Neural progenitor cell (in vitro differentiated cells): ENCODE results near the gene MOSMO. TPM values are rescaled to one million over a fixed set of nuclear protein-coding genes. Genes with fewer than 3 reads are reported as not detected.

Experiments used
- DNase-seq: peaks from one replicate; pipeline ENCODE4 v3.0.0-alpha.2; 2016; ENCODE audit warnings: low spot score
- H2AFZ ChIP-seq: fragments of 200-600 bp; sonication (generic); replicated peaks from 2 replicates; pipeline ENCODE4 v1.6.1; 2016; ENCODE audit warnings: antibody characterized with exemption
- H3F3A ChIP-seq: fragments of 200-600 bp; sonication (generic); 2 replicates; pipeline ENCODE4 v1.6.1; 2016; ENCODE audit warnings: antibody characterized with exemption, low read depth
- H3K27ac ChIP-seq: fragments of 200-600 bp; sonication (generic); 2 replicates; pipeline ENCODE4 v1.5.1; 2016; ENCODE audit warnings: mild to moderate bottlenecking
- H3K27me3 ChIP-seq: fragments of 200-600 bp; sonication (generic); 2 replicates; pipeline ENCODE4 v1.6.1; 2016; ENCODE audit warnings: mild to moderate bottlenecking, moderate library complexity
- H3K36me3 ChIP-seq: fragments of 200-600 bp; sonication (generic); 2 replicates; pipeline ENCODE4 v1.5.1; 2016
- H3K4me1 ChIP-seq: fragments of 200-600 bp; sonication (generic); 2 replicates; pipeline ENCODE4 v1.6.1; 2016; ENCODE audit warnings: mixed run types
- H3K4me2 ChIP-seq: fragments of 200-600 bp; sonication (generic); 2 replicates; pipeline ENCODE4 v1.6.1; 2016
- H3K4me3 ChIP-seq: fragments of 200-600 bp; sonication (generic); 2 replicates; pipeline ENCODE4 v1.5.1; 2016
- H3K79me2 ChIP-seq: fragments of 200-600 bp; sonication (generic); 2 replicates; pipeline ENCODE4 v1.6.1; 2016; ENCODE audit warnings: low read depth
- H3K9ac ChIP-seq: fragments of 200-600 bp; sonication (generic); 2 replicates; pipeline ENCODE4 v1.6.1; 2016
- H3K9me3 ChIP-seq: fragments of 200-600 bp; sonication (generic); 2 replicates; pipeline ENCODE4 v1.5.1; 2016; ENCODE audit warnings: low read depth
- H4K20me1 ChIP-seq: fragments of 200-600 bp; sonication (generic); 2 replicates; pipeline ENCODE4 v1.6.1; 2016; ENCODE audit warnings: low read depth
- H3K27ac Mint-ChIP-seq: 3 replicates; pipeline ENCODE4 v1.8.0; 2021; ENCODE audit warnings: mixed read lengths
- H3K27me3 Mint-ChIP-seq: 2 replicates; pipeline ENCODE4 v1.8.0; 2022; ENCODE audit warnings: low read depth, mild to moderate bottlenecking, inconsistent platforms, moderate library complexity, mixed read lengths; ENCODE audit not compliant: insufficient read depth
- H3K36me3 Mint-ChIP-seq: 3 replicates; pipeline ENCODE4 v1.8.0; 2021; ENCODE audit warnings: mixed read lengths
- H3K4me1 Mint-ChIP-seq: 3 replicates; pipeline ENCODE4 v1.8.0; 2021; ENCODE audit warnings: mixed read lengths
- H3K4me3 Mint-ChIP-seq: 3 replicates; pipeline ENCODE4 v1.8.0; 2021; ENCODE audit warnings: mild to moderate bottlenecking, moderate library complexity, mixed read lengths
- H3K9me3 Mint-ChIP-seq: 3 replicates; pipeline ENCODE4 v1.8.0; 2020; ENCODE audit warnings: mixed read lengths
- EZH2 ChIP-seq: fragments of 200-600 bp; sonication (generic); IDR thresholded peaks from 2 replicates; pipeline ENCODE4 v1.6.1; 2017; ENCODE audit warnings: antibody characterized with exemption, mild to moderate bottlenecking, moderate library complexity
- EZH2phosphoT487 ChIP-seq: fragments of 200-600 bp; sonication (generic); IDR thresholded peaks from 2 replicates; pipeline ENCODE4 v1.6.1; 2017; ENCODE audit warnings: antibody characterized with exemption
- total RNA-seq: library from RNA; depleted of rRNA; stranded (reverse); fragments of >200 nt; gene quantifications from 2 replicates; pipeline ENCODE4 v1.2.3, GENCODE V29; 2015; ENCODE audit warnings: low replicate concordance
- TF ChIP-seq, protein P1 (sequence below): fragments of 200-600 bp; sonication (generic); IDR thresholded peaks from 2 replicates; pipeline ENCODE4 v1.5.1; 2017; ENCODE audit warnings: antibody characterized with exemption, mild to moderate bottlenecking

The MOSMO gene
- total RNA-seq, 1 donor from 2014 or later = 35.2 TPM

DNA sequence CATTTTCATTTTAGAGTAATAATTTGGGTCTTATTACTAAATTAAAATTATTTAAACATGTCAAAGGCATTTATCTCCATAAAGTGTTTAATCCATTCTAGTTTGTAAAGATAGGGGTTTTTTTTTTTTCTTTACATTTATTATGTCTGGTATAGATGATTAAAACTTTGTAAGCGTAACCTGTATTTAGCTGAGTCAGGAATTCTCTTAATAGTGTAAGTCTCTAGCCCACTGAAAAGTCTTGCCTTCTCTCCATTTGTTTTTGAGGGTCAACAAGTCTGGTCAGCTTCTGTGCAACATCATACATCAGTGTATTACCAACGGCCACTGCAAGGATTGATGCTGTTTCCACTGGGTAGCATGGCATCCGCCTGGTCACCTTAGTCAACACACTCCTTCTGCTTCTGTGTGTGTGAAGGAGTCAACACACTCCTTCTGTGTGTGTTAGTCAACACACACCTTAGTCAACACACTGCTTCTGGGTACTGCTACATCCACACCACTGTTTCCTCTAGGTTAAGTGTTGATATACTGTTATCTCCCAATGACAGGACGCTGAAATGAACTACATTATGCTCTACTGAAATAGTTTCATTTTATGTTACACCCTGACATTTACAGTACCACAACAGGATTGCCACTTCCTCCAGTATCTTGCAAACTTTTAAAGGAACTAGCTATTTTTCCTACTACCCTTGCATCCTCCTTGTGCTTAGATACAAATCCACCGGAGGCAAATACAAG is 47.1 kb downstream of the MOSMO start:
- peaks cover 12% of the 10 kb centered on the region for H3K4me1 ChIP-seq
- H3K4me3 Mint-ChIP-seq = no peak overlapping the region
- H2AFZ ChIP-seq = no peak overlapping the region
- H3K27ac ChIP-seq = no peak overlapping the region
- no peaks in the 10 kb centered on the region for H3K27me3 Mint-ChIP-seq
- no peaks in the 10 kb centered on the region for H3K36me3 ChIP-seq
- H3F3A ChIP-seq = peaks cover 12% of the 10 kb centered on the region
- H3K9me3 ChIP-seq = no peaks in the 10 kb centered on the region
- peaks cover 3% of the 10 kb centered on the region for H3K36me3 Mint-ChIP-seq
- TF ChIP-seq EZH2phosphoT487 = no peak
- no peak for TF ChIP-seq EZH2
- TF ChIP-seq, protein P1, sequence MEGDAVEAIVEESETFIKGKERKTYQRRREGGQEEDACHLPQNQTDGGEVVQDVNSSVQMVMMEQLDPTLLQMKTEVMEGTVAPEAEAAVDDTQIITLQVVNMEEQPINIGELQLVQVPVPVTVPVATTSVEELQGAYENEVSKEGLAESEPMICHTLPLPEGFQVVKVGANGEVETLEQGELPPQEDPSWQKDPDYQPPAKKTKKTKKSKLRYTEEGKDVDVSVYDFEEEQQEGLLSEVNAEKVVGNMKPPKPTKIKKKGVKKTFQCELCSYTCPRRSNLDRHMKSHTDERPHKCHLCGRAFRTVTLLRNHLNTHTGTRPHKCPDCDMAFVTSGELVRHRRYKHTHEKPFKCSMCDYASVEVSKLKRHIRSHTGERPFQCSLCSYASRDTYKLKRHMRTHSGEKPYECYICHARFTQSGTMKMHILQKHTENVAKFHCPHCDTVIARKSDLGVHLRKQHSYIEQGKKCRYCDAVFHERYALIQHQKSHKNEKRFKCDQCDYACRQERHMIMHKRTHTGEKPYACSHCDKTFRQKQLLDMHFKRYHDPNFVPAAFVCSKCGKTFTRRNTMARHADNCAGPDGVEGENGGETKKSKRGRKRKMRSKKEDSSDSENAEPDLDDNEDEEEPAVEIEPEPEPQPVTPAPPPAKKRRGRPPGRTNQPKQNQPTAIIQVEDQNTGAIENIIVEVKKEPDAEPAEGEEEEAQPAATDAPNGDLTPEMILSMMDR = no peak
- peaks cover 14% of the 10 kb centered on the region for H3K79me2 ChIP-seq
- H4K20me1 ChIP-seq = peaks cover 6% of the 10 kb centered on the region
- H3K27me3 ChIP-seq = no peaks in the 10 kb centered on the region
- no peak overlapping the region for H3K27ac Mint-ChIP-seq
- H3K4me3 ChIP-seq = no peak overlapping the region
- H3K9ac ChIP-seq = no peak overlapping the region
- no peak for DNase-seq
- H3K4me1 Mint-ChIP-seq = peaks cover 9% of the 10 kb centered on the region
- H3K9me3 Mint-ChIP-seq = no peaks in the 10 kb centered on the region
- H3K4me2 ChIP-seq = no peak overlapping the region

DNA sequence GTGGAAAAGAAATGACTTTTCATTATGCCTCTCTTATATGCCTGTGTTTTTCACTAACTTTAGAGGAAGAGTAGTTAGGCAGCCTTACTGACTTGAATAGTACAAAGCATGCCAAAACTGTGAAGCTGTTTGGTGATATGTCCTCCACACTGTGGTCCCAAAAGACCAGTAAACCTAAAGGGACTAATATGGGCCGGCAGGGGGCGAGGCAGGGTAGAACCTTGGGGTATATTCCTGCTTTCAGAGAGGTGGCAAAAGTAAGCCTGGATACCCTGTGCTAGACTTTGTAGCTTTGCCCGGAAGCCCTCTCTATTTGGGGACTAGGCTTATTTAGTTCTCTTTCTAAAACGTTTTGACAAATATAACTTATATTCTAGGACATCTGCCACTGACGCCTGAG is 48.0 kb downstream of the MOSMO start:
- Mint-ChIP-seq H3K4me3 (no peak overlapping the region), H3K27ac (no peak overlapping the region), H3K27me3 (no peaks in the 10 kb centered on the region), H3K36me3 (peaks cover 3% of the 10 kb centered on the region), H3K4me1 (peaks cover 9% of the 10 kb centered on the region), H3K9me3 (no peaks in the 10 kb centered on the region)
- Histone ChIP-seq H3K27ac (no peak overlapping the region), H3K27me3 (no peaks in the 10 kb centered on the region), H3K4me1 (peaks cover 12% of the 10 kb centered on the region), H3K9me3 (no peaks in the 10 kb centered on the region), H3K9ac (no peak overlapping the region), H3K79me2 (peaks cover 14% of the 10 kb centered on the region), H3F3A (peaks cover 13% of the 10 kb centered on the region), H4K20me1 (peaks cover 6% of the 10 kb centered on the region), H3K36me3 (no peaks in the 10 kb centered on the region), H3K4me2 (no peak overlapping the region), H3K4me3 (no peak overlapping the region), H2AFZ (no peak overlapping the region)
- TF ChIP-seq EZH2phosphoT487 (no peak), EZH2 (no peak)
- TF ChIP-seq, protein P1 = peak; percentile 58
- DNase-seq = peak; percentile 59

DNA sequence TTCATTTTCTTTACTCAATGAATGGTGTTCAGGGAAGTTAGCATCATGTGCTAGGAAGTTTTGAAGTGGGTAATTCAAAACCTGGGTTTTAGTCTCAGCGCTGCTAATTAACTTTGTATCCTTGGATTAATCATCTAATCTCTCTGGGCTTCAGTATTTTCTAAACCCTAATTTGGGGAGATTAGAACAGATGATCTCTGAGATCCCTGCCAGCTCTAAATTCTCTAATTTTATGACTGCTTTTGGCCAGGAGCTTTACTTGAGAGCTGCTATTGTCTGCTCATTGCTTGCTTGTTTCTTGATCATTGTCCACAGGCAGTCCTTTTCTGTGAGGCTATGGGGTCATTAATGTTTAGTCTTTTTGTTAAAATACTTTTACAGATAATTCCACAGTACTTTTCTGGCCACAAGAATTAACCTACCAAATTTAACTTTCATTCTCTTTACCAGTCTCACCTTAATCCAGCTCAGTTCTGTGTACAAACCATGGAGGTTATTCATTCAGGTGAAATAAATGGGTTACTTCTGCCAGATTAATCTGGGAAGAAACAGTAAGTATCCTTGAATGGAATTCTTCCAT is 56.1 kb downstream of the MOSMO start:
- DNase-seq = peak; percentile 72
- Histone ChIP-seq H3K27ac (peak overlapping the region; percentile 76), H3K79me2 (peaks cover 26% of the 10 kb centered on the region), H3F3A (peaks cover 24% of the 10 kb centered on the region), H3K4me2 (peak overlapping the region; percentile 45), H3K4me1 (peaks cover 26% of the 10 kb centered on the region), H4K20me1 (peaks cover 21% of the 10 kb centered on the region), H3K27me3 (no peaks in the 10 kb centered on the region), H3K36me3 (no peaks in the 10 kb centered on the region), H3K9ac (no peak overlapping the region), H3K4me3 (no peak overlapping the region), H2AFZ (no peak overlapping the region), H3K9me3 (no peaks in the 10 kb centered on the region)
- peaks cover 10% of the 10 kb centered on the region for H3K9me3 Mint-ChIP-seq
- TF ChIP-seq, protein P1 = no peak
- TF ChIP-seq EZH2 (no peak), EZH2phosphoT487 (peak; percentile 97)
- no peaks in the 10 kb centered on the region for H3K27me3 Mint-ChIP-seq
- H3K4me3 Mint-ChIP-seq = no peak overlapping the region
- H3K36me3 Mint-ChIP-seq = peaks cover 4% of the 10 kb centered on the region
- H3K4me1 Mint-ChIP-seq = peaks cover 18% of the 10 kb centered on the region
- H3K27ac Mint-ChIP-seq = no peak overlapping the region
